Fibroblast of peridontal ligament (primary cell): ENCODE results near the gene POTEF.
"Not testable (repeated sequence)": the region's sequence is repeated elsewhere in the genome, so short reads cannot be mapped to it uniquely, and the experiment has no call there.

ENCODE experiments used
- DNase-seq: peaks from one replicate; pipeline ENCODE4 v3.0.0-alpha.2; 2010; ENCODE audit errors: extremely low read depth

POTEF gene

DNA sequence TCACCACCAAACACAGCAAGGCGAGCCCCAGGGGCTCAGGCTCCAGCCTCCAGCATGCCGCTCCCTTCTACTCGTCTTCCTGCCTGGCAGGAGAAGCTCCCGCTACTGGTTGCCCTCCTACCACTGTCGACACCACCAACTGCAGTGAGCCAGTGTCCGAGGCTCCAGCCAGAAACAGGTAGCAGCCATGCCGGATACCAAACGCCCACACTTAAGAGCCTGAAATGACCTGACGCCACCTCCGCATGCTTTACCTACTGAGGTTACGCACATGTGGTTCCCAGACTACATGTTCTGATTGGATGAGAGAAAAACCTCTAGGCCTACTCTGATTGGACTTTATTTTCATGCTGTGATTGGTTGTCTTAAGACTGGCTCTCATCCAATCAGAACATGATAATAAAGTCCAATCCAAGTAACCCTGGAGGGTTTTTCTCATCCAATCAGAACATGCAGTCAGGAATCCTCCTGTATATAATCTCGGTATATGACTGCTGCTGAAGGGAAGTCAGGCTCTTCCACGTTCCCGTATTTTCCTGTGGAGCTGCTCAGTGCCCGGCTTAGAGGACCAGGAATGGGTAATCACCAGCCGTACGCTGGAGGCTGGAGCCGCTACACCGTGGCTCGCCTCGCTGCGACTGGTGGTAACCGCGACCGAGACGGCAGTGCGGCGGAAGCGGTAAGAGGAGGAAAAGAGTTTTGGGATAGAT, at the start of gene POTEF:
TSS of gene POTEF (minus strand) at position 103 of the 710 bp plus-strand sequence. CDS start 8,707 bp downstream, outside the sequence.
- not testable (repeated sequence) for DNase-seq

- DNase-seq, result not testable (repeated sequence)
These were observed 45.8 kb upstream of the POTEF start for GRCh38 chr2:130174866-130175265.

- DNase-seq, result no peak
These were observed 40.9 kb upstream of the POTEF start for GRCh38 chr2:130169896-130170295.

DNA sequence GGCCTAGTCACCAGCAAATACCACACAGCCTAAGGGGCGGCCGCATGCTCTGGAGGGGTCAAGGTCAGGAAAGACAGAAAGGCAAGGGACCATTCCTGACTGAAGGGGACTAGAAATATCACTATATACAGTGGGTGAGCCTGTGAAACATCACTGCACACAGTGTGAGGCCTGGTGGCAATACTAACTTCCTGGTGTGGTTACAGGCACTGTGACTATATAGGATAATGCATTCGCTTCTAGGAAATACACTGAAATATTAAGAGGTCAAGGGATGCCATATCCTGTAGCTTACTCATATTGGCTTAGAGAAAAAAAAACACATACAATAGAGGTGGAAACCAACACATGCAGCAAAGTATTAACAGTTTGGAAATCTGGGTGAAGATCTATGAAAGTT, 40.1 kb upstream of the POTEF start:
- DNase-seq, result not testable (repeated sequence)

DNA sequence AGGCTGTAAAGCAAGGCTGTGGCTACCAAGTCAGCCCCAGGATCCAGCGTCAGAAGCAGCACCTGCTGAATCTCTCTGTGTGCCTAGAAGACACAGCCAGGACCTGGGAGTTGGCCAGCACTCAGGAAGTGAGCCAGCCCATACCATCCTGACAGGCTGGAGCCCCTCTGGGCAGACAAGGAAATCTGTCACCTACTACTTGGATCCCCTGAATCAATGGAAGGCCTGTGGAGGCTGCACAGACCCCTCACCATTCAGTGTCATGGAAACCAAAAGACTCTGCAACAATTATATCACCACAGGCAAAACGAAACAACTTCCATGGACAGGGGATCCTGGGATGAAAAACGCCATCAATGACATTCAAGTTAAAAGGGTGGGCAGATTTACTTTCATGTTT, 37.6 kb upstream of the POTEF start:
- not testable (repeated sequence) for DNase-seq

DNA sequence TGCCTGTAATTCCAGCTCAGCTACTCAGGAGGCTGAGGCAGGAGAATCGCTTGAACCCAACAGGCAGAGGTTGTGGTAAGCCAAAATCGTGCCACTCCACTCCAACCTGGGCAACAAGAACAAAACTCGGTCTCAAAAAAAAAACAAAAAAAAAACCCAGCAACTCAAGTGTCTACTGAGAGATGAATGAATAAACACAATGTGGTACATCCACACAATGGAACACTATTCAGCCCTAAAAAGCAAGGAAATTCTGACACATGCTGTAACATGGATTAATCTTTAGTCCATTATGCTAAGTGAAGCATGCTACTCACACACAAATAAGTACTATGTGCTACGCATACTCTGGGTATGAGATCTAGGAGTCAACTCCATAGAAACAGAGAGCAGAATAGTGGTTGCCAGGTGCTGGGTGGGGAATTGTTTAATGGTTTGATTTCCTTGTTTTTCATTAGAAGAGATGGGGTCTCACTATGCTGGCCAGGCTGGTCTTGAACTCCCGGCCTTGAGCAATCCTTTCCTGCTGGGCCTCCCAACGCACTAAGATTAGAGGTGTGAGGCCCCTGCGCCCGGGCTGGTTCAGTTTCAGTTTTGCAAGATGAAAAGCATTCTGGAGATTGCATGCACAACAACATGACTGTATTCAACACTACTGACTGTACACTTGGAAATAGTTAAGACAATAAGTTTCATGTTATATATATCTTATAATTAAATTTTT, 36.4 kb upstream of the POTEF start:
- no peak for DNase-seq

DNA sequence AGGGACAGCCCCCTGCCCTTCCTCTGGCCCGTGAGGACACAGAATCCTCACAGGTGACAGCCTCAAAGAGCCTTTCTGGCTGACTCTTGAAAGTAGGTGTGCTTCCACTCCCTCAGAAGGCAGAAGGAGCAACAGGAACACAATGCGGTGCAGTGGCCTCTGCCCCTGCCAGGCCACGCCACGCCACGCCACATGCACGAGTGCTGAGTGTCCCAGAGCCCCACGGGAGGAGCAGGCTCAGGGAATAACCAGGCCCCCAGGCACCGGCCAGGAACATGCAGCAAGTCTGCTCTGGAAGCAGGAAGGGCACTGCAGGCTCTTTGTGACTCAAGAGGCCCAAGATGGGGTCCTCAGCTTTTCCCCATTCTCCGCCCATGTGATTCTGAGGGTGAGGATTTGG, 33.9 kb upstream of the POTEF start:
- DNase-seq, result no peak

DNA sequence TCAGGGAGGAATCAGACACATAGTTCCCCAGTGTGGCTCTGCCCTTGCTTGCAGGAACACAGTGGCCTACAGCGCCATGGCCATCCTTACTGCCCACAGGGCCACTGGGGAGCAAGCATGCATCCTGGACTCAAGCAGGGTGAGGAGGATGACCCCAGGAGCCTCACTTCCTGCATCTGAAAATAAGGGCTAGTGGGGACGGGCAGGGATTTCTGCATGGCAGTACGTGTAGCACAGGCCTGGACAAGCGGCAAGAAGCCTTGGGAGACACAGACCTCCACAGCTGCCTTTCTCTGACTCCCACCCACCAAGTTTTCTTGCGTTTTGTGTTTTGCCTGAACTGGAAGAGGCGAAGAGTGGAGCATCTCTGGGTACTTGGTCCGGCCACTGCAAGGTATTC, 33.5 kb upstream of the POTEF start:
- DNase-seq, result not testable (repeated sequence)

DNA sequence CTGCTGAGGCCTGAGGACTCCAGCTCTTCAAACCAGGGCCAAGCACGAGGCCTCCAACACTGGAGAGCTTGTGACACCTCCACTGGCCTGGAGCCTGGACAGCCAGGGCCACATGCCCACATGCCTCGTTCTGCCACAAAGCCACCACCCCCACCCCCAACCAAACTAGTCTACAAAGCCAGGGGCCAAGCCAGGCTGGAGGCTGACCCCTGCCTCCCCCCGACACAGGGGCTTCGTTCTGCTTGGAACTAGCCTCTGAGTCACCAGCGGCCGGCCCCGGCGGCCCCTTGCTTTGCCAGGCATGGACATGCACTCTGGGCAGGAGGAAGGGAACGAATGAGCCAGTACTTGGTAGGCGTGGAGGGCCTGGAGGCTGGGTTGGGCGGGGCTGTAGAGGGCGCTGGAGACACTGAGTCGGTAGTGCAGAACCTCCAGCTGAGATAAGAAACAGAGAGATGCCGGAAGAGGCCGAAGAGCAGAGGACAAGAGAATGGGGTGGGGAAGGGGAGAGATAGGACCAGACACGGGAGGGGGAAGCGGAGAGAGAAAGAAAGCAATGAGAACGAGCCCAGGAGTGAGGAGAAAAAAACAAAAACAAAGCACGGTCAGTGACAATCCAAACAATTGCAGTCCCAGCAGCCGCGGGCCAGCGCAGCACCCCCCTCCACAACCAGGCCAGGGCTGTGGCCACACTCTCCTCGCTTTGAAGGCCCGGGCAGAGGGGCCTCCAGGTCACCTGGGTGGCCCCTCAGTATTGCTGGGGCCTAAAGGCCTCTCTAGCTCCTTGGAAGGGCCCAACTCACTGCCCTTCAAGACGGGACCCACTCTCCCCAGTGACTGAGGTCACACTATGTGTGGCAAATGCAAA, 32.0 kb upstream of the POTEF start:
- DNase-seq, result not testable (repeated sequence)

DNA sequence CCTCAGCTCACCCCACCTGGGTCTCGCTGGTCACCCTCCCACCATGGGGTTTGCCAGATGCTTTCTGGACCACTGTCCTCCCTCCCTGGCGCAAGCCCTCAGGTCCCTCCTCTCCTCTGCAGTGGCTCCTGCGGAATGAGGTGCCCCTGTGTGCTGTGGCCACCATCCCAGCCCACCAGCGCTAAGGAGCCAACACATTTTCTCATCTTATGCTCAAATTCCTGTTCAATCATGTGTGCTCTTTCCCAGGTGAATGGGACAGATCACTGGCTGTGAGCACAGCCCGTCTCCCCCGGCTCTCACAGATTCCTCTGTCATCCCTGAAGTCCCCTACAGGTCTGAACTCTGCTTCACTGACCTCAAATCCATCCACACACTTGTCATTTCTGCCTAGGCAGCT, 31.1 kb upstream of the POTEF start:
- no peak for DNase-seq

DNA sequence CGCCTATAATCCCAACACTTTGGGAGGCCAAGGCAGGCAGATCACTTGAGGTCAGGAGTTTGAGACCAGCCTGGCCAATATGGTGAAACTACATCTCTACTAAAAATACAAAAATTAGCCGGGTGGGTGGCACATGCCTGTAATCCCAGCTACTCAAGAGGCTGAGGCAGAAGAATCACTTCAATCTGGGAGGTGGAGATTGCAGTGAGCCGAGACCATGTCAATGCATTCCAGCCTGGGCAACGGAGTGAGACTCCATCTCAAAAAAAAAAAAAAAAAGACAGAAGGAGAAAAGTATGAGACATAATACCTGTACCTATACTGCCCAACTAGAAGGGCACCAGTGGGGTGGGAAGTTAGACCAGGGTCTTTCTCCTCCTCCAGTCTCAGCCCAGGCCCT, 30.4 kb upstream of the POTEF start:
- DNase-seq, result not testable (repeated sequence)

DNA sequence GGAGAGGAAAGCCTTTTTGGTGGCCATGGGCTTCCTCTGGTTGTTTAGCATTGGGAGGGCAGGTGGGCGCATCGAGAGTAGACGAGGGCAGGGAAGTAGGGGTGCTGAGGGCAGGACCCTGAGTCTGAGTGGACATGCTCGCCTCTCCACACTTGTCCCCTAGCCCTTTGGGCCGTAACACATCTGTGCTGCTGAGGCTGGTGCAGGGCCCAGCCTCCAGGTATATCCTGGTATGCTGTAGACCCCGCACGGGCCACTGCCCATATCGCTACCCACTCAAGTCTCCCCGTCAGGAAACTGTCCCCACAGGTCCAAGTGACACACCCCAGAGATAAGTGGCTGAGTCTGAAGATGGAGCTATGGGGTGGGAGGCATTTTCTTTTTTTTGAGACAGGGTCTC, 29.6 kb upstream of the POTEF start:
- no peak for DNase-seq

DNA sequence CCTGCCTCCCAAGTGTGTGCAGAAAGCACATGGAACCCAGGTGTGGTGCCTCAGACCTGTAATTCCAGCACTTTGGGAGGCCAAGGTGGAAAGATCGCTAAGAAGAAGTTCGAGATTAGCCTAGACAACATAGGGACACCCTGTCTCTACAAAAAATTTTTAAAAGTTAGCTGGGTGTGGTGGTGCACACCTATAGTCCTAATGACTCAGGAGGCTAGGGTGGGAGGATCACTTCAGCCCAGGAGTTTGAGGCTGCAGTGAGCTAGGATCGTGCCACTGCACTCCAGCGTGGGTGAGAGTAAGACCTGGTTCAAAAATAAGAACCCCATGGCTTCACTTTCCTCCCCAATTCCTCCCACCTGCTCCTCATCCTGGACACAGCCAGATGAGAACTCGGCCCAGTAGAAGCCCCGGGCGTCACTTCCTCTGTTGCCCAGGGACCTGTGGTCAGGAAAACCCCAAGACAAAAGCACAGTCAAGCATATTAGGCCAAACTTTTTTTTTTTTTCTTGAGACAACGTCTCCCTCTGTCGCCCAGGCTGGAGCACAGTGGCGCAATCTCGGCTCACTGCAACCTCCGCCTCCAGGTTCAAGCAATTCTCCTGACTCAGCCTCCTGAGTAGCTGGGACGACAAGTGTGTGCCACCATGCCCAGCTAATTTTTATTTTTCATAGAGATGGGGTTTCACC, 28.9 kb upstream of the POTEF start:
- not testable (repeated sequence) for DNase-seq

DNA sequence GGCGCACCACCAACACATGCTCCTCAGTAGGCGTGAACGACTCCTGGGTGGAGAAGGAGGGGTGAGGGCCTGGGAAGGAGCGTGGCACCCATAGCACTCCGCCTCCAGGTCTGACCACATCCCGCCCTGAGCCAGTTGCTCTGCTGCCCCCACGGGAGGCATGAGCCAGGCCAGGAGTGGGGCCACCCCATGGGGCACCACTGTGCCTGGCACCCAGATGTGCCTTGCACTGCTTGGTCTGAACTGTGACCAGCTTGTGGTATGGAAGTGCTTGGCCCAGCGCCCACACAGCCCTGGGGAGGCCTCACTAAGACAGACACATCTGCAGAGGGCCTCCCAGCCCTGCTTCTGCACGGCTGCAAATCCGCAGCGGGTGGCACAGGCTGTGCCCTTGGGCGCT, 28.3 kb upstream of the POTEF start:
- DNase-seq, result not testable (repeated sequence)

DNA sequence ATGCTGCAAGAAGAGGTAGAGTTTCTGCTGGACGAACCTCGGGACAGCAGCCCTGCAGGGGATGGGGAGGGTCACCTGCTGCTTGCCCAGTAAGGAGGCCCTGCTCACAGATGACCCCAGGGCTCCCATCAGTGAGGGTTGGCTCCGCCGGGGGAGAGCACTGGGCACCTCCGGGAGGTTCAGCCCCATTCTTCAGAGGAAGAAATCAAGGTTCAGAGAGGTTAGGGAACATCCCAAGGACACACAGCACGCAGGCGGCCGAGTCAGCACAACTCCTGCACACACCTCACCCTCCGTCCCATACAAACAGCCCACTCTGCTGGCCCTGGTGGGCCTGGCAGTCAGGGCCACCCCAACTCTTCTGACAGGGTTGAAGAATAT, 27.6 kb upstream of the POTEF start:
- no peak for DNase-seq

DNA sequence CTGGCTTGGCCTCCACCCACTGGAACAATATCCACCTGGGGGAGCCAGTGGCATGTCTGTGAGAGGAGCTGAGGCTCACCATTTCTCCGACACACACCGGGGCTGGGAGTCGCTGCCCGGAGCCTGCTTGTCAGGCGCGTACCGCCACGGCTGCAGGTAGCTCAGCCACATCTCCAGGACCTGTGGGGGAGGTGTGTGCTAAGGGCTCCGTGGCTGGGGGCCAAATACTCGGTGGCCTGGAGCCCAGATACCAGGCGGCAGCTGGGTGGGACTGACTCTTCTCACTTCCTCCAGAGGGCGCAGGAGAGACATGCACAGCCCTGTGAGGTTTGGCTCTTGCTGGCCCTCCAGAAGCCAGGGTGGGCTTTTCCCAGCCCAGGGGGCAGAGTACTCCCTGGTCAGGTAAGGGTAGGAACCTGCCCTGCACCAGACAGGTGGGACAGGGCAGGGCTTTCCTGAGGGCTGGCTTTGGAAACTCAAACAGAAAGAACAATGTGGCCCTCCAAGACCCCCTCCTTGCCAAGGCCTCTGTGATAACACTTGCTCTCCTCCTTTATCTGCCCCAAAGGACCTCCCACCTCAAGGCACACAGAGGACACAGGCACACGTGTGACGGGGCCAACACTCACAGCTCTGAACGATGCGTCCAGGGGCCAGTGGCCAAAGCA, 27.1 kb upstream of the POTEF start:
- DNase-seq, result peak; percentile 17

GRCh38 chr2:130154773-130155765, 26.0 kb upstream of the POTEF start:
- no peak for DNase-seq

DNA sequence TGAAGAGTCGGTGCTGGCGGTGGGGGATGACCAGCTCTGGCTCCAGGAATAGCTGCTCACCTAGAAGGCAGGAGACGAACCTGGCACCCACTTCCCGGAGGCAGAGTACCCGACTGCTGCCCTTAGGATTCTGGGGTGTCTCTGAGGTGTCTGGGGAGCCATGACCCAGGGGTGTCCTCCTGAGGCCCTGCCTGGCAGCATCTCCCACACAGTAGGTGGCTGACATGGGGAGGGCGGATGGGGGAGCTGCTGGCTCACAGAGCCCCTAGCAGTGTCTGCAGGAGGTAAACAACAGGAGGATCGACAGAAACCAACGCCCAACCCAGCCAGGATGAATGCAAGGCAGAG, 25.4 kb upstream of the POTEF start:
- not testable (repeated sequence) for DNase-seq

DNA sequence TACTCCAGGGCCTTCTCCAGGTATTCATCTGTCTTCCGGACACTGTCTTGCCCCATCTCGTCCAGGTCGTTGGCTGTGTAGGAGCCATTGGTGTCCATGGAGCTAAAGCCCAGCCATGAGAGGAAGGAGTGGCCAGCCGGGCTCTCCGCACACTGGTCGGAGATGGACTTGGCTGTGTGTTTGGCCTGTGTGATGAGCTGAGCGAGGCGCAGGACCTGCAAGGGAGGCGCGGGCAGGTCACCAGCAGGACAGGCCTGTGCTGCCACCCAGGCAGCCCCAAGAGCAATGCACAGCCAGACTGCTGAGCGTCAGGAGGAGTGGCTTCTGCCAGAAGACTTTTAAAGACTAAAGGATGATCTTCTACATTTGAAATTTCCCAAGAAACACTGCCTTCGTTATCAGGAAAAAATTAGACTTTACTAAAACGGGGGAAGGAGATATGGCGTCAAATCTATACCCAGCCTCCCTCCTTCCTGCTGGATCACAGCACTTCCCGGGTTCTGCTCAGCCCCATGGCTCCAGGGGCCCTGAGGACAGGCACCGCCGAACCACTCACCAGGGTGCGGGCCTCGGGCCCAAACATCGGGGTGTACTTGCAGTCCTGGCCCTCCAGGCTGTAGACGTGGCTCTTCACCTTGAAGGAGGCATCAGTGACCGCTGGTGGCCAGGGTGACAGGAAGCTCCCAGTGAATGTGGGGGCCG, 24.9 kb upstream of the POTEF start:
- DNase-seq, result not testable (repeated sequence)
